CD8-positive, alpha-beta memory T cell (primary cell): ENCODE measurements around the gene WIPF2. TPM values are rescaled to one million over a fixed set of nuclear protein-coding genes. Genes with fewer than 3 reads are reported as not detected.

Source experiments
- CTCF ChIA-PET: fragments of 350-600 bp; sonication (Branson Sonifier 250); formaldehyde crosslinking; loops from one replicate; lab custom pipeline; 2021; ENCODE audit warnings: antibody characterized with exemption; lab: Charles Lee
- POLR2A ChIA-PET: fragments of 350-600 bp; sonication (Branson Sonifier 250); formaldehyde crosslinking; loops from one replicate; lab custom pipeline; 2021; ENCODE audit warnings: antibody characterized with exemption; lab: Charles Lee
- DNase-seq, 5 donors: peaks; one replicate each; pipeline versions ENCODE4 v3.0.0 to v3.0.0-alpha.2; 2020 to 2022; ENCODE audit warnings: mixed read lengths in 1 of 5
- H3K27ac ChIP-seq: one replicate; pipeline ENCODE4 v1.7.0; 2013; ENCODE audit warnings: low read depth, mild to moderate bottlenecking, low read length, moderate library complexity
- H3K27me3 ChIP-seq: 2 replicates; pipeline ENCODE4 v1.7.0; 2013; ENCODE audit warnings: low read length, mild to moderate bottlenecking; ENCODE audit not compliant: insufficient read depth, poor library complexity, severe bottlenecking
- H3K36me3 ChIP-seq: 2 replicates; pipeline ENCODE4 v1.7.0; 2013; ENCODE audit warnings: mild to moderate bottlenecking, low read length, moderate library complexity; ENCODE audit not compliant: insufficient read depth
- H3K4me1 ChIP-seq: 2 replicates; pipeline ENCODE4 v1.7.0; 2013; ENCODE audit warnings: mild to moderate bottlenecking, low read length, moderate library complexity; ENCODE audit not compliant: insufficient read depth
- H3K4me3 ChIP-seq: 2 replicates; pipeline ENCODE4 v1.7.0; 2013; ENCODE audit warnings: mild to moderate bottlenecking, low read length
- H3K9me3 ChIP-seq: 2 replicates; pipeline ENCODE4 v1.7.0; 2013; ENCODE audit warnings: mild to moderate bottlenecking, low read length
- H3K27ac Mint-ChIP-seq, 8 donors: one replicate each; pipeline ENCODE4 v1.8.0; 2020 to 2021; ENCODE audit warnings: mixed read lengths in 8 of 8, mild to moderate bottlenecking in 6 of 8, inconsistent platforms in 3 of 8, moderate library complexity in 3 of 8
- H3K27me3 Mint-ChIP-seq, 2 donors: one replicate each; pipeline ENCODE4 v1.8.0; 2020 to 2021; ENCODE audit warnings: mixed read lengths in 2 of 2, mild to moderate bottlenecking in 1 of 2, moderate library complexity in 1 of 2
- H3K36me3 Mint-ChIP-seq, 3 donors: one replicate each; pipeline ENCODE4 v1.8.0; 2020 to 2021; ENCODE audit warnings: mixed read lengths in 3 of 3, inconsistent platforms in 1 of 3, mild to moderate bottlenecking in 1 of 3
- H3K4me1 Mint-ChIP-seq, 3 donors: one replicate each; pipeline ENCODE4 v1.8.0; 2020 to 2021; ENCODE audit warnings: mixed read lengths in 3 of 3, inconsistent platforms in 1 of 3, mild to moderate bottlenecking in 1 of 3
- H3K4me3 Mint-ChIP-seq, 7 donors: one replicate each; pipeline ENCODE4 v1.8.0; 2020 to 2021; ENCODE audit warnings: mixed read lengths in 7 of 7, mild to moderate bottlenecking in 6 of 7, moderate library complexity in 4 of 7, inconsistent platforms in 2 of 7
- H3K9me3 Mint-ChIP-seq, 5 donors: one replicate each; pipeline ENCODE4 v1.8.0; 2020 to 2022; ENCODE audit warnings: mixed read lengths in 5 of 5, mild to moderate bottlenecking in 3 of 5, moderate library complexity in 2 of 5, inconsistent platforms in 1 of 5
- polyA plus RNA-seq: library from polyadenylated mRNA; unstranded; fragments of 300-500 nt; fragmentation: Illumina TruSeq; gene quantifications from one replicate; pipeline ENCODE4 v1.2.3, GENCODE V29; 2021
- total RNA-seq, 2 experiments: library from RNA; stranded (reverse); gene quantifications; one replicate each; pipeline ENCODE4 v1.2.3, GENCODE V29; 2021

Gene WIPF2
- total and polyA plus RNA-seq, 3 experiments from 2014 or later, result 14.6 to 24.7 (median 24.5) TPM

DNA sequence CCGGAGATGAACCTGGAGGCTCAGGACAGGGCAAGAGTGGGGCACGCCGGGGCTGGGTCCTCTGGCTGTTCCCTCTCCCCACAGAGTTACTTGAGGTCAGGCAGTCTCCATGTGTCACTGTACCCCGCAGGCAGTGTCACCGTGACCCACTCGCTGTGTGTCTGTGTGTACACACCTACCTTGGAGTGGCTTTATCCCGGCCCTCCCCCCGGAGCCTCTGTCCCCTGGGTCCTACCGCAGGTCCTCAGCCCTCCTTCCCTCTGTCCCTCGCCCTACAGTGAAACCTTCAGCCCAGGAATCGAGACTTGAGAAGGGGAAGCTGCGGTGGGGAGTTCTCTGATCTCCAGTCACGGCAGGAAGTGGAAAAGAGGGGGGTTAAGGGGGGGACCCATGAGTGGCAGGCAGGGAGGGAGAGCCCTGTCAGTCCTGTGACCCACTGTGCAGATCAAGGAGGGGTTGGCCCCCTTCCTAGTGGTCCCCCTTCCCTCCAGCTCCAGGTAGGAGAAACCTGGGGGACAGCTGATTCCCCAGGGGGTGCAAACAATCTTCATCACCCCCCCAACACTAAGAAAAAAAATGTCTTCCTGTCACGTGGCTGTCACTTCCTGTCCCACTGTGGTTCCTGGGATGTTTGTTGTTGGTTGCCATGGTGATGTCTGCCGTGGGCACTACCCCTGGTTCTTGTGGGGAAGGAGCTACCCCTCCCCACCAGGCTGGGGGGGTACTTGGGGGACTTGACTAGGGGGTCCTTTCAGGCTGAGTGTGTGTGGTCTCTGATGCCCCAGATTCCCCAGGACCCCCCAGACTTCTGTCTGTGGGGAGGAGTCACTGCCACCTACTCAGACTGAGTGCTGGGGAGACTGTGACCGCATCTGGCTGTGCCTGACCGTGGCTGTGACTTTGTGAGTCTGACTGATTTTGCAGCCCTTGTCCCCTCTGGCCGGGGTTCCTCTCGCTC, 103.5 kb downstream of the WIPF2 start:
- peaks cover 0 to 8% of the 10 kb centered on the region in 2 donors for H3K27me3 Mint-ChIP-seq
- POLR2A ChIA-PET, result interaction anchor here (0.6 to 4.4 kb wide), 10 partner anchors 10 to 224 kb away, joined by 3 to 30 read pairs (median 4); partner anchors contain the start of genes RARA and WIPF2
- DNase-seq, result peak; percentile 85 to 98 (median 97)
- peaks cover 89 to 95% (median 93%) of the 10 kb centered on the region in 3 donors for H3K4me1 Mint-ChIP-seq
- peak overlapping the region; percentile 86 to 98 (median 98) for H3K4me3 Mint-ChIP-seq
- H3K4me3 ChIP-seq, result peak overlapping the region; percentile 92
- H3K27me3 ChIP-seq, result no peaks in the 10 kb centered on the region
- H3K9me3 Mint-ChIP-seq, result peaks cover 0 to 8% (median 2%) of the 10 kb centered on the region in 5 donors
- H3K9me3 ChIP-seq, result no peaks in the 10 kb centered on the region
- H3K27ac Mint-ChIP-seq, result peak overlapping the region; percentile 98 to 100 (median 100)
- no peaks in the 10 kb centered on the region for H3K36me3 ChIP-seq
- peak overlapping the region; percentile 100 for H3K27ac ChIP-seq
- peaks cover 0 to 19% (median 0%) of the 10 kb centered on the region in 3 donors for H3K36me3 Mint-ChIP-seq
- CTCF ChIA-PET, result interaction anchor here (0.8 to 7.3 kb wide), 11 partner anchors 9 to 35 kb away, joined by 3 to 41 read pairs (median 4); partner anchors contain the start of gene RARA
- peaks cover 83% of the 10 kb centered on the region for H3K4me1 ChIP-seq

- peak; percentile 77 to 93 (median 89) for DNase-seq
- peak overlapping the region; percentile 86 to 98 (median 98) for H3K4me3 Mint-ChIP-seq
- peaks cover 0 to 8% of the 10 kb centered on the region in 2 donors for H3K27me3 Mint-ChIP-seq
- no peaks in the 10 kb centered on the region for H3K27me3 ChIP-seq
- H3K36me3 Mint-ChIP-seq, result peaks cover 0 to 20% (median 0%) of the 10 kb centered on the region in 3 donors
- H3K4me1 ChIP-seq, result peaks cover 91% of the 10 kb centered on the region
- peak overlapping the region; percentile 92 for H3K4me3 ChIP-seq
- peak overlapping the region; percentile 98 to 100 (median 100) for H3K27ac Mint-ChIP-seq
- H3K27ac ChIP-seq, result peak overlapping the region; percentile 100
- H3K9me3 ChIP-seq, result no peaks in the 10 kb centered on the region
- no peaks in the 10 kb centered on the region for H3K36me3 ChIP-seq
- POLR2A ChIA-PET, result interaction anchor here (0.6 to 4.4 kb wide), 10 partner anchors 8 to 1366 kb away, joined by 3 to 30 read pairs (median 4); partner anchors contain the start of genes RARA and WIPF2
- CTCF ChIA-PET, result interaction anchor here (0.9 to 7.3 kb wide), 9 partner anchors 16 to 237 kb away, joined by 3 to 46 read pairs (median 7); no protein-coding TSS in a partner anchor
- H3K4me1 Mint-ChIP-seq, result peaks cover 92 to 97% (median 96%) of the 10 kb centered on the region in 3 donors
- H3K9me3 Mint-ChIP-seq, result peaks cover 0 to 8% (median 2%) of the 10 kb centered on the region in 5 donors
These were observed 104.6 kb downstream of the WIPF2 start for GRCh38 chr17:40323391-40324381.

DNA sequence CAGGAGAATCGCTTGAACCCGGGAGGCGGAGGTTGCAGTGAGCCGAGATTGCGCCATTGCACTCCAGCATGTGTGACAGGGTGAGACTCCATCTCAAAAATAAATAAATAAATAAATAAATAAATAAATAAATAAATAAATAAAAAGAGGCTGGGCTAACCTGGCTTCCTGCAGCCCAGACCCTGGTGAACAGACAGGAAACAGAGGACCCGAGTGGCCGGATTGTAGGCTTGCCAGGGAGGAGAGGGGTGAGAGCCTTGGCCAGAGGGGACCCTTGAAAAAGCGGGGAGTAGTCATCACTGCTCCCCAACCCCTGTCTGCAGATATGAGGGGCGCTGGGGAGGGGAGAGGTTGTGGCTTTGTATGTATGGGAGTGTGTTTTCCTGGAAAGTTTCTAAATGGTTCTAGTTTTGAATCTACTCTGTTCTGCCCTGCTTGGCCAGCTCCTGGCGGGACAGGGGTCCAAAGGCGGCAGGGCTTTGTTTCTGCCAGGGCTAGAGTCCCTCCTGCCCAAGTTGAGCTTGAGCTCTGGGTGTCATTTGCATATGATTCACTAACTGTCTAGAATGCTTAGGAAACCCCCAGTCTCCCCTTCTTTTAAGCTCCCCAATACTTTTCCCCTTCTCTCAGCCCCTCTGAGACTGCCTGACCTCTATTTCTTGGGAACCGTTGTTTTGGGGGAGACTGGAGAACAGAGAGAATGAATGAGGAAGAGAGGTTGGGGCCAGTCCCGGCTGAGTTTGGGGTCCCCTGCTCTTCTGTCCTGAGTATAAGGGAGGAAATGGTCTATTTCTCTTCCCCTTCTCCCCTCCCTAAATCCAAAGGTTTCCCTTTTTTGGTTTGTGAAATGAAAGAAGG, 106.3 kb downstream of the WIPF2 start:
- Mint-ChIP-seq H3K4me3 (peak overlapping the region; percentile 23 to 94 (median 85)), H3K36me3 (peaks cover 0 to 17% (median 0%) of the 10 kb centered on the region in 3 donors), H3K4me1 (peaks cover 89 to 95% (median 94%) of the 10 kb centered on the region in 3 donors), H3K27me3 (peaks cover 0 to 8% of the 10 kb centered on the region in 2 donors), H3K27ac (peak overlapping the region; percentile 98 to 100 (median 100)), H3K9me3 (peaks cover 0 to 8% (median 2%) of the 10 kb centered on the region in 5 donors)
- Histone ChIP-seq H3K9me3 (no peaks in the 10 kb centered on the region), H3K4me3 (peak overlapping the region; percentile 67), H3K36me3 (no peaks in the 10 kb centered on the region), H3K27ac (peak overlapping the region; percentile 93), H3K27me3 (no peaks in the 10 kb centered on the region), H3K4me1 (peaks cover 93% of the 10 kb centered on the region)
- POLR2A ChIA-PET, result interaction anchor here (0.5 to 2.4 kb wide), 8 partner anchors 10 to 1507 kb away, joined by 3 to 6 read pairs (median 3); no protein-coding TSS in a partner anchor
- DNase-seq, result peak in 4 of 5 donors; percentile 38 to 67 (median 46)
- CTCF ChIA-PET, result interaction anchor here (1.0 to 7.3 kb wide), 9 partner anchors 7 to 32 kb away, joined by 3 to 46 read pairs (median 8); no protein-coding TSS in a partner anchor

- peaks cover 0 to 8% (median 2%) of the 10 kb centered on the region in 5 donors for H3K9me3 Mint-ChIP-seq
- ChIA-PET POLR2A (interaction anchor here (0.6 to 2.4 kb wide), 6 partner anchors 11 to 23 kb away, joined by 3 to 6 read pairs (median 3); no protein-coding TSS in a partner anchor), CTCF (interaction anchor here (1.0 to 7.3 kb wide), 8 partner anchors 8 to 31 kb away, joined by 3 to 46 read pairs (median 10); no protein-coding TSS in a partner anchor)
- H3K36me3 Mint-ChIP-seq, result peaks cover 0 to 25% (median 1%) of the 10 kb centered on the region in 3 donors
- no peaks in the 10 kb centered on the region for H3K27me3 ChIP-seq
- DNase-seq, result peak; percentile 60 to 85 (median 75)
- peak overlapping the region; percentile 93 for H3K27ac ChIP-seq
- peak overlapping the region; percentile 66 to 94 (median 85) for H3K4me3 Mint-ChIP-seq
- peaks cover 8% of the 10 kb centered on the region for H3K36me3 ChIP-seq
- H3K4me3 ChIP-seq, result peak overlapping the region; percentile 67
- peak overlapping the region; percentile 98 to 100 (median 100) for H3K27ac Mint-ChIP-seq
- H3K9me3 ChIP-seq, result no peaks in the 10 kb centered on the region
- peaks cover 93% of the 10 kb centered on the region for H3K4me1 ChIP-seq
- H3K4me1 Mint-ChIP-seq, result peaks cover 87 to 95% (median 91%) of the 10 kb centered on the region in 3 donors
- peaks cover 0 to 8% of the 10 kb centered on the region in 2 donors for H3K27me3 Mint-ChIP-seq
These were observed 107.1 kb downstream of the WIPF2 start for GRCh38 chr17:40326014-40326831.

DNA sequence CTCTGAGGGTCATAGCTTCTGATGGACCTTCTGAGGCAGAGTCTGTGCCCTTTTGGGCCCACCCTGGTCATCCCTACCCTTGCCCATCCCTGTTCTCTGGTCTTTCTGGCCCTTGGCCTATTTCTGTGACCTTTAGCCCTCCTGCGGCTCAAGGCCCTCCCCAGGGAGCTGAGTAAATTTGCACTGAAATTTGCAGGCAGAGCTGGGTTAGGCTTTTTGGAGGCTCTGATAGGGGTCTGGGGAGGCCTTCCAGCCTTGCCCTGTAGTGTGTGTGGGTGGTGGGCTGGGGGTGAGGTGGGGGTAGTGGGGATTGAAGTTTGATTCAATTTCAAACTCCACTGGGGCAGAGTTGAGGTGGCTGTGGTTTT, 107.7 kb downstream of the WIPF2 start:
- ChIA-PET CTCF (interaction anchor here (1.0 to 7.3 kb wide), 6 partner anchors 8 to 31 kb away, joined by 3 to 46 read pairs (median 22); no protein-coding TSS in a partner anchor), POLR2A (interaction anchor here (2.4 kb wide), 1 partner anchor 10 kb away, joined by 6 read pairs; no protein-coding TSS in a partner anchor)
- Histone ChIP-seq H3K9me3 (no peaks in the 10 kb centered on the region), H3K27ac (peak overlapping the region; percentile 93), H3K4me3 (peak overlapping the region; percentile 67), H3K36me3 (peaks cover 13% of the 10 kb centered on the region), H3K4me1 (peaks cover 93% of the 10 kb centered on the region), H3K27me3 (no peaks in the 10 kb centered on the region)
- DNase-seq, result no peak
- H3K27ac Mint-ChIP-seq, result peak overlapping the region; percentile 98 to 100 (median 100)
- peaks cover 0 to 8% (median 2%) of the 10 kb centered on the region in 5 donors for H3K9me3 Mint-ChIP-seq
- peaks cover 84 to 95% (median 91%) of the 10 kb centered on the region in 3 donors for H3K4me1 Mint-ChIP-seq
- H3K4me3 Mint-ChIP-seq, result peak overlapping the region; percentile 66 to 94 (median 85)
- peaks cover 0 to 8% of the 10 kb centered on the region in 2 donors for H3K27me3 Mint-ChIP-seq
- peaks cover 0 to 31% (median 5%) of the 10 kb centered on the region in 3 donors for H3K36me3 Mint-ChIP-seq
